ENCODE measurements around the gene PEX12.

DNA sequence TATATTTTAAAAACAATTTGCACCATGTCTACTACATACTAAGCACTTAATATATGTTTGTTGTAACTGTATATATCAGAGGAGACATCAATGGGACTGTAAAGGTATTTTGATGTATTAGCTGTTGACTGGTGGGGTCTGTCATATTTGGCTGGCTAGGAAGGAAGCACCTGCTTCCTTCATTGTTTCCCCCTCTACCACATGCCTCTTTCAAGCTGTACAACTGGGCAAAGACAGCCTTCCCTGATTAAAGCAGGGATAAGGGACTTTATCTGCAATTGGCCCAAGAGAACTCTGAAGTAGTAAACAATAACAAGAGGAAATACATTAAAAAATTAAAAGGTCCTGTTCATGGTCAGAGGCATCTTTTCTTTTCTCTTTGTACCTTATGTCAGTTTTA, 35.4 kb downstream of the PEX12 start:
- TF ChIP-seq, protein P1, sequence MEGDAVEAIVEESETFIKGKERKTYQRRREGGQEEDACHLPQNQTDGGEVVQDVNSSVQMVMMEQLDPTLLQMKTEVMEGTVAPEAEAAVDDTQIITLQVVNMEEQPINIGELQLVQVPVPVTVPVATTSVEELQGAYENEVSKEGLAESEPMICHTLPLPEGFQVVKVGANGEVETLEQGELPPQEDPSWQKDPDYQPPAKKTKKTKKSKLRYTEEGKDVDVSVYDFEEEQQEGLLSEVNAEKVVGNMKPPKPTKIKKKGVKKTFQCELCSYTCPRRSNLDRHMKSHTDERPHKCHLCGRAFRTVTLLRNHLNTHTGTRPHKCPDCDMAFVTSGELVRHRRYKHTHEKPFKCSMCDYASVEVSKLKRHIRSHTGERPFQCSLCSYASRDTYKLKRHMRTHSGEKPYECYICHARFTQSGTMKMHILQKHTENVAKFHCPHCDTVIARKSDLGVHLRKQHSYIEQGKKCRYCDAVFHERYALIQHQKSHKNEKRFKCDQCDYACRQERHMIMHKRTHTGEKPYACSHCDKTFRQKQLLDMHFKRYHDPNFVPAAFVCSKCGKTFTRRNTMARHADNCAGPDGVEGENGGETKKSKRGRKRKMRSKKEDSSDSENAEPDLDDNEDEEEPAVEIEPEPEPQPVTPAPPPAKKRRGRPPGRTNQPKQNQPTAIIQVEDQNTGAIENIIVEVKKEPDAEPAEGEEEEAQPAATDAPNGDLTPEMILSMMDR (IDR thresholded peaks at IDR 0.05) = no peak
- no peak for TF ChIP-seq POLR2AphosphoS5 (IDR thresholded peaks at IDR 0.05; ENCODE audit: insufficient read depth in 1 of 2, low read depth in 1 of 2)
